ENCODE results near the gene CAV2. TPM values are rescaled to one million over a fixed set of nuclear protein-coding genes. Genes with fewer than 3 reads are reported as not detected.

CAV2 gene
- total and polyA plus RNA-seq, 2 of the 8 experiments (the other 6 are each of a cell fraction or from before 2014, with no cell fraction given) = 2.8 to 4.7 TPM

DNA sequence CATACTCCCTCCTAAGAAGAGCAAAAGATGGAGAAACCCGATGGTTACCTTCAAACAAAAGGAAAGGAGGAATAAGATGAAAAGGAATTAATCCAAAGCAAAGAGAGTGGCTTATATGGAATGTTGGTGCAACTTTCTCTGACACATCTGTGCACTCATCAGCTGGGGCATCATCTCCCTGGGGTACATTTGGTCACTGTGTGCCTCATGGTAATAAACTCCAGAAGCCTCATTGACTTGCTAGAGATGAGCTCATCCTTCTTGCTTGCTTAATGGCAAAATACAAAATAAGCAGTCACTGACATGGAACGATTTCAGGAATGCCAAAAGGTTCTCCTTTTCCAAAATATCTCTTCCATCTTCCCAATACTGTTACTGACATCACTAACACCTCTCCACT, 47.8 kb downstream of the CAV2 start:
- Histone ChIP-seq H4K5ac (ENCODE audit: insufficient read length, low read depth, low read length) (no peak overlapping the region), H3K27ac (ENCODE audit: low read depth, low read length) (no peak overlapping the region), H3K9me3 (ENCODE audit: insufficient read depth in 2 of 2, low read depth in 1 of 2, low read length in 1 of 2) (no peaks in the 10 kb centered on the region), H2BK12ac (ENCODE audit: low read depth, low read length) (no peak overlapping the region), H3K4me1 (replicated peaks in 1 of 4; ENCODE audit: control insufficient read depth in 3 of 4, insufficient read depth in 4 of 4, low read length in 3 of 4) (no peaks in the 10 kb centered on the region), H2BK5ac (ENCODE audit: low read depth, low read length) (no peak overlapping the region), H3K4ac (replicated peaks; ENCODE audit: insufficient read length, low read depth, low read length) (no peak overlapping the region), H4K20me1 (replicated peaks in 1 of 2; ENCODE audit: control insufficient read depth in 1 of 2, insufficient read depth in 2 of 2, low read length in 2 of 2) (no peaks in the 10 kb centered on the region), H3K14ac (ENCODE audit: insufficient read length) (no peak overlapping the region), H3K79me1 (ENCODE audit: low read depth, low read length) (no peaks in the 10 kb centered on the region), H2BK15ac (ENCODE audit: low read length) (no peak overlapping the region), H2AFZ (ENCODE audit: low read length) (no peak overlapping the region), H3K23me2 (ENCODE audit: low read depth, low read length) (no peaks in the 10 kb centered on the region), H3K23ac (ENCODE audit: insufficient read length) (no peak overlapping the region), H4K8ac (ENCODE audit: extremely low read depth, insufficient read depth, low read length) (no peak overlapping the region), H3K36me3 (ENCODE audit: control insufficient read depth in 2 of 4, insufficient read depth in 4 of 4, low read length in 3 of 4) (no peaks in the 10 kb centered on the region), H3K79me2 (ENCODE audit: control insufficient read depth in 1 of 2, insufficient read depth in 2 of 2, low read length in 2 of 2) (no peaks in the 10 kb centered on the region), H3K56ac (replicated peaks; ENCODE audit: insufficient read length, low read depth, low read length) (no peak overlapping the region), H3K27me3 (replicated peaks in 1 of 4; ENCODE audit: control insufficient read depth in 3 of 4, extremely low read depth in 1 of 4, insufficient read depth in 3 of 4, low read length in 3 of 4) (no peaks in the 10 kb centered on the region), H2AK5ac (ENCODE audit: low read depth, low read length) (no peak overlapping the region), H4K91ac (replicated peaks; ENCODE audit: insufficient read length, low read length) (no peak overlapping the region), H3K9ac (replicated peaks in 1 of 4; ENCODE audit: extremely low read depth in 1 of 4, low read depth in 3 of 4, low read length in 3 of 4) (no peak overlapping the region), H3K4me3 (ENCODE audit: extremely low read depth in 1 of 4, insufficient read depth in 2 of 4, low read depth in 3 of 4, low read length in 4 of 4) (no peak overlapping the region), H3K4me2 (ENCODE audit: insufficient read depth in 1 of 2, low read depth in 2 of 2, low read length in 2 of 2) (no peak overlapping the region), H2BK20ac (ENCODE audit: low read length) (no peak overlapping the region), H2BK120ac (replicated peaks; ENCODE audit: low read depth, low read length) (no peak overlapping the region), H3K18ac (ENCODE audit: extremely low read depth, low read length) (no peak overlapping the region)
- ChIA-PET CTCF (ENCODE audit: partially characterized antibody) (interaction anchor here (0.7 to 2.5 kb wide), 5 partner anchors 11 to 311 kb away, joined by 3 to 8 read pairs (median 4); no protein-coding TSS in a partner anchor), POLR2A (ENCODE audit: partially characterized antibody) (no interaction called here)
- no peak for DNase-seq (ENCODE audit: low read depth in 1 of 2, low spot score in 2 of 2)
- TF ChIP-seq RNF2 (IDR thresholded peaks at IDR 0.05; ENCODE audit: borderline replicate concordance, low read depth, low read length, missing control alignments, poor library complexity, severe bottlenecking) = no peak
- 77% methylated on average over 2 of the region's 2 CpGs; no CpG with 5 or more reads in 1 of the 2 experiments for WGBS, 2 experiments (ENCODE audit: extremely low coverage in 1 of 2, insufficient coverage in 1 of 2, insufficient read length in 1 of 2, insufficient replicate concordance in 2 of 2, low coverage in 1 of 2, low lambda C conversion rate in 2 of 2, missing lambda C conversion rate in 1 of 2)
- no peak for FAIRE-seq
